DOHH2 (cell line): ENCODE measurements around the gene GNGT2.
A peak's percentile ranks its signal among the peaks of the same experiment; 100 is the strongest.
"Not testable (repeated sequence)": the region's sequence is repeated elsewhere in the genome, so short reads cannot be mapped to it uniquely, and the experiment has no call there.

Source experiments
- H3F3A ChIP-seq: fragments of 200-600 bp; sonication (generic), shearing (Covaris generic); 2 replicates; pipeline ENCODE4 v1.6.0; 2016; ENCODE audit warnings: antibody characterized with exemption, mild to moderate bottlenecking; ENCODE audit not compliant: control insufficient read depth, insufficient read depth
- H3K27ac ChIP-seq: fragments of 200-600 bp; sonication (generic); 2 replicates; pipeline ENCODE4 v1.5.1; 2014; ENCODE audit warnings: low read depth, mild to moderate bottlenecking, low read length, moderate library complexity
- H3K27me3 ChIP-seq: fragments of 200-600 bp; sonication (generic); 2 replicates; pipeline ENCODE4 v1.6.1; 2014; ENCODE audit warnings: mild to moderate bottlenecking, low read length, mixed read lengths; ENCODE audit not compliant: control insufficient read depth
- H3K36me3 ChIP-seq: fragments of 200-600 bp; sonication (generic); 2 replicates; pipeline ENCODE4 v1.6.1; 2014; ENCODE audit warnings: mild to moderate bottlenecking, low read length, moderate library complexity, mixed read lengths; ENCODE audit not compliant: control insufficient read depth
- H3K4me1 ChIP-seq: fragments of 200-600 bp; sonication (generic); 2 replicates; pipeline ENCODE4 v1.6.1; 2014; ENCODE audit warnings: mild to moderate bottlenecking, low read length, mixed read lengths; ENCODE audit not compliant: control insufficient read depth
- H3K4me2 ChIP-seq: fragments of 200-600 bp; sonication (generic); 2 replicates; pipeline ENCODE4 v1.6.0; 2014; ENCODE audit warnings: mild to moderate bottlenecking, low read length, moderate library complexity
- H3K4me3 ChIP-seq: fragments of 200-600 bp; sonication (generic); 2 replicates; pipeline ENCODE4 v1.5.1; 2014; ENCODE audit warnings: mild to moderate bottlenecking, low read length, mixed read lengths
- H3K79me2 ChIP-seq: fragments of 200-600 bp; sonication (generic); 2 replicates; pipeline ENCODE4 v1.6.1; 2014; ENCODE audit warnings: mild to moderate bottlenecking, low read length, mixed read lengths; ENCODE audit not compliant: control insufficient read depth
- H3K9me2 ChIP-seq: fragments of 200-600 bp; sonication (generic); replicated peaks from 2 replicates; pipeline ENCODE4 v1.6.1; 2014; ENCODE audit warnings: mild to moderate bottlenecking, low read length, mixed read lengths; ENCODE audit not compliant: control insufficient read depth
- H3K9me3 ChIP-seq: fragments of 200-600 bp; sonication (generic); 2 replicates; pipeline ENCODE4 v1.6.1; 2014; ENCODE audit warnings: antibody characterized with exemption, low read length, mixed read lengths; ENCODE audit not compliant: control insufficient read depth, insufficient read depth
- H4K20me1 ChIP-seq: fragments of 200-600 bp; sonication (generic); 2 replicates; pipeline ENCODE4 v1.6.0; 2014; ENCODE audit warnings: low read depth, mild to moderate bottlenecking, antibody characterized with exemption, low read length, moderate library complexity; ENCODE audit not compliant: control insufficient read depth, insufficient read depth
- CTCF ChIP-seq: fragments of 200-600 bp; sonication (generic); IDR thresholded peaks from one replicate; pipeline ENCODE4 v1.5.1; 2014; ENCODE audit warnings: antibody characterized with exemption, mild to moderate bottlenecking, low read depth, low read length; ENCODE audit not compliant: poor library complexity, severe bottlenecking
- EZH2phosphoT487 ChIP-seq: fragments of 200-600 bp; sonication (generic); IDR thresholded peaks from 2 replicates; pipeline ENCODE4 v1.6.1; 2017; ENCODE audit warnings: borderline replicate concordance, mild to moderate bottlenecking, antibody characterized with exemption, low read length, moderate library complexity, mixed read lengths

Gene GNGT2

GRCh38 chr17:49183341-49183740, 27.0 kb downstream of the GNGT2 start:
- no peaks in the 10 kb centered on the region for H3K36me3 ChIP-seq
- H3K4me3 ChIP-seq = no peak overlapping the region
- no peaks in the 10 kb centered on the region for H3K4me1 ChIP-seq

GRCh38 chr17:49180998-49181635, 29.3 kb downstream of the GNGT2 start:
- Histone ChIP-seq H3K36me3 (no peaks in the 10 kb centered on the region), H3K4me2 (no peak overlapping the region), H3K4me1 (no peaks in the 10 kb centered on the region), H3K9me2 (no peaks in the 10 kb centered on the region), H3F3A (no peaks in the 10 kb centered on the region), H3K79me2 (no peaks in the 10 kb centered on the region), H3K9me3 (peaks cover 32% of the 10 kb centered on the region), H3K4me3 (no peak overlapping the region), H3K27me3 (no peaks in the 10 kb centered on the region), H3K27ac (no peak overlapping the region), H4K20me1 (no peaks in the 10 kb centered on the region)
- TF ChIP-seq EZH2phosphoT487 (no peak), CTCF (no peak)

More at GRCh38 chr17:49183341-49183740, 27.0 kb downstream of the GNGT2 start:
- Histone ChIP-seq H3K9me2 (no peaks in the 10 kb centered on the region), H3F3A (no peaks in the 10 kb centered on the region), H3K79me2 (no peaks in the 10 kb centered on the region), H4K20me1 (no peaks in the 10 kb centered on the region), H3K4me2 (no peak overlapping the region), H3K9me3 (peaks cover 27% of the 10 kb centered on the region), H3K27ac (no peak overlapping the region), H3K27me3 (no peaks in the 10 kb centered on the region)
- no peak for TF ChIP-seq CTCF
- TF ChIP-seq EZH2phosphoT487 = no peak

GRCh38 chr17:49180303-49180702, 30.1 kb downstream of the GNGT2 start:
- H3F3A ChIP-seq = no peaks in the 10 kb centered on the region
- TF ChIP-seq CTCF (peak; percentile 95), EZH2phosphoT487 (no peak)
- no peaks in the 10 kb centered on the region for H4K20me1 ChIP-seq
- no peaks in the 10 kb centered on the region for H3K9me2 ChIP-seq
- H3K27me3 ChIP-seq = no peaks in the 10 kb centered on the region
- no peaks in the 10 kb centered on the region for H3K4me1 ChIP-seq
- no peak overlapping the region for H3K27ac ChIP-seq
- H3K79me2 ChIP-seq = no peaks in the 10 kb centered on the region
- H3K36me3 ChIP-seq = no peaks in the 10 kb centered on the region
- H3K4me3 ChIP-seq = no peak overlapping the region
- H3K4me2 ChIP-seq = no peak overlapping the region
- H3K9me3 ChIP-seq = peaks cover 35% of the 10 kb centered on the region

- not testable (repeated sequence) for H3K79me2 ChIP-seq, H3K4me2 ChIP-seq, H3K4me1 ChIP-seq, H3K4me3 ChIP-seq, H3K27ac ChIP-seq, H3F3A ChIP-seq, H3K9me2 ChIP-seq, H3K36me3 ChIP-seq, H3K27me3 ChIP-seq, H4K20me1 ChIP-seq
- peaks cover 15% of the 10 kb centered on the region for H3K9me3 ChIP-seq
Measured at GRCh38 chr17:49175978-49176377, 34.4 kb downstream of the GNGT2 start.

- H3K27me3 ChIP-seq = peaks cover 31% of the 10 kb centered on the region
- H3K4me2 ChIP-seq, H3K9me2 ChIP-seq, H3K4me3 ChIP-seq, H4K20me1 ChIP-seq, H3K79me2 ChIP-seq, H3K4me1 ChIP-seq, H3K36me3 ChIP-seq, H3F3A ChIP-seq, H3K9me3 ChIP-seq, H3K27ac ChIP-seq: not testable (repeated sequence)
Measured at GRCh38 chr17:49170711-49171110, 39.7 kb downstream of the GNGT2 start.
